H1 (cell line): ENCODE measurements around the gene AGPAT3. TPM values are rescaled to one million over a fixed set of nuclear protein-coding genes. Genes with fewer than 3 reads are reported as not detected.

ENCODE experiments used
- CTCF ChIA-PET: fragments of 300-600 bp; sonication (Branson Sonifier 250); formaldehyde crosslinking; loops from one replicate; lab custom pipeline; 2021; ENCODE audit not compliant: partially characterized antibody; lab: Charles Lee
- POLR2A ChIA-PET: fragments of 300-600 bp; sonication (Branson Sonifier 250); formaldehyde crosslinking; loops from one replicate; lab custom pipeline; 2021; ENCODE audit warnings: inconsistent platforms; ENCODE audit not compliant: partially characterized antibody; lab: Charles Lee
- DNase-seq, 2 experiments: peaks; one replicate each; pipeline versions ENCODE4 v3.0.0 to v3.0.0-alpha.2; 2010 to 2022; ENCODE audit warnings: low spot score in 2 of 2, low read depth in 1 of 2, mixed read lengths in 1 of 2
- FAIRE-seq: peaks from 2 replicates; lab custom pipeline; 2011; peaks lifted over from hg19 to GRCh38; lab: Jason Lieb, UNC
- H2AFZ ChIP-seq: 2 replicates; pipeline ENCODE4 v1.8.1; 2012; ENCODE audit warnings: low read length, inconsistent platforms
- H2AK5ac ChIP-seq: 2 replicates; pipeline ENCODE4 v1.6.1; 2013; ENCODE audit warnings: low read depth, low read length
- H2BK120ac ChIP-seq: replicated peaks from 2 replicates; pipeline ENCODE3; 2013; ENCODE audit warnings: low read depth, low read length, inconsistent platforms
- H2BK12ac ChIP-seq: 2 replicates; pipeline ENCODE4 v1.6.1; 2013; ENCODE audit warnings: low read depth, low read length
- H2BK15ac ChIP-seq: 2 replicates; pipeline ENCODE4 v1.6.1; 2013; ENCODE audit warnings: low read length
- H2BK20ac ChIP-seq: 2 replicates; pipeline ENCODE4 v1.6.1; 2013; ENCODE audit warnings: low read length
- H2BK5ac ChIP-seq: 2 replicates; pipeline ENCODE4 v1.6.1; 2013; ENCODE audit warnings: low read depth, low read length
- H3K14ac ChIP-seq: 2 replicates; pipeline ENCODE4 v1.6.1; 2013; ENCODE audit warnings: inconsistent platforms; ENCODE audit not compliant: insufficient read length
- H3K18ac ChIP-seq: 2 replicates; pipeline ENCODE4 v1.6.1; 2013; ENCODE audit warnings: low read length; ENCODE audit errors: extremely low read depth
- H3K23ac ChIP-seq: 2 replicates; pipeline ENCODE4 v1.6.1; 2013; ENCODE audit warnings: inconsistent platforms; ENCODE audit not compliant: insufficient read length
- H3K23me2 ChIP-seq: 2 replicates; pipeline ENCODE4 v1.6.1; 2013; ENCODE audit warnings: low read depth, low read length
- H3K27ac ChIP-seq: 2 replicates; pipeline ENCODE4 v1.6.1; 2011; ENCODE audit warnings: low read depth, low read length, inconsistent platforms
- H3K27me3 ChIP-seq, 4 experiments: replicated peaks in 1 of 4; 1 replicate in 1 of 4; 2 replicates in 3 of 4; pipeline versions ENCODE4 v1.6.1 to v1.8.1; 2011 to 2013; ENCODE audit warnings: low read length in 3 of 4, mild to moderate bottlenecking in 3 of 4, inconsistent platforms in 2 of 4, mixed read lengths in 2 of 4, moderate library complexity in 1 of 4; ENCODE audit not compliant: control insufficient read depth in 3 of 4, insufficient read depth in 3 of 4; ENCODE audit errors: extremely low read depth in 1 of 4
- H3K36me3 ChIP-seq, 4 experiments: 2 replicates each; pipeline versions ENCODE4 v1.6.1 to v1.8.1; 2011 to 2013; ENCODE audit warnings: mild to moderate bottlenecking in 4 of 4, low read length in 3 of 4, moderate library complexity in 2 of 4, control low read depth in 1 of 4, inconsistent platforms in 1 of 4; ENCODE audit not compliant: insufficient read depth in 4 of 4, control insufficient read depth in 2 of 4
- H3K4ac ChIP-seq: replicated peaks from 2 replicates; pipeline ENCODE3; 2013; ENCODE audit warnings: low read length, low read depth, mixed read lengths, inconsistent platforms; ENCODE audit not compliant: insufficient read length
- H3K4me1 ChIP-seq, 4 experiments: replicated peaks in 1 of 4; 1 replicate in 1 of 4; 2 replicates in 3 of 4; pipeline versions ENCODE4 v1.6.1 to v1.8.1; 2011 to 2013; ENCODE audit warnings: low read length in 3 of 4, inconsistent platforms in 2 of 4, mixed read lengths in 1 of 4; ENCODE audit not compliant: insufficient read depth in 4 of 4, control insufficient read depth in 3 of 4
- H3K4me2 ChIP-seq, 2 experiments: 2 replicates each; pipeline versions ENCODE4 v1.6.1 to v1.8.1; 2011 to 2013; ENCODE audit warnings: low read depth in 2 of 2, low read length in 2 of 2, control low read depth in 1 of 2, inconsistent platforms in 1 of 2, mild to moderate bottlenecking in 1 of 2; ENCODE audit not compliant: insufficient read depth in 1 of 2
- H3K4me3 ChIP-seq, 4 experiments: fragments of 200-600, 300-600 bp in 1 of 4; sonication (generic), shearing (Covaris generic), sonication (Bioruptor Twin) in 1 of 4; 2 replicates each; pipeline versions ENCODE4 v1.5.1 to v1.8.1; 2011 to 2016; ENCODE audit warnings: low read length in 4 of 4, low read depth in 3 of 4, control low read depth in 2 of 4, inconsistent platforms in 2 of 4, mild to moderate bottlenecking in 2 of 4, mixed read lengths in 1 of 4, moderate library complexity in 1 of 4; ENCODE audit not compliant: insufficient read depth in 2 of 4; ENCODE audit errors: extremely low read depth in 1 of 4
- H3K56ac ChIP-seq: replicated peaks from 2 replicates; pipeline ENCODE3; 2013; ENCODE audit warnings: low read depth, mild to moderate bottlenecking, mixed read lengths, low read length, inconsistent platforms; ENCODE audit not compliant: insufficient read length
- H3K79me1 ChIP-seq: 2 replicates; pipeline ENCODE4 v1.6.1; 2013; ENCODE audit warnings: low read depth, low read length, control low read depth
- H3K79me2 ChIP-seq, 2 experiments: 2 replicates each; pipeline versions ENCODE4 v1.6.1 to v1.8.1; 2012 to 2013; ENCODE audit warnings: low read length in 2 of 2, mild to moderate bottlenecking in 2 of 2, inconsistent platforms in 1 of 2; ENCODE audit not compliant: insufficient read depth in 2 of 2, control insufficient read depth in 1 of 2
- H3K9ac ChIP-seq, 4 experiments: replicated peaks in 1 of 4; 1 replicate in 1 of 4; 2 replicates in 3 of 4; pipeline versions ENCODE4 v1.6.1 to v1.8.1; 2011 to 2013; ENCODE audit warnings: low read depth in 3 of 4, low read length in 3 of 4, control low read depth in 2 of 4, mild to moderate bottlenecking in 2 of 4, moderate library complexity in 2 of 4, inconsistent platforms in 1 of 4; ENCODE audit errors: extremely low read depth in 1 of 4
- H3K9me3 ChIP-seq, 2 experiments: 2 replicates each; pipeline versions ENCODE4 v1.6.1 to v1.8.1; 2012 to 2013; ENCODE audit warnings: mild to moderate bottlenecking in 2 of 2, moderate library complexity in 2 of 2, control low read depth in 1 of 2, inconsistent platforms in 1 of 2, low read depth in 1 of 2, low read length in 1 of 2, mixed read lengths in 1 of 2; ENCODE audit not compliant: insufficient read depth in 2 of 2
- H4K20me1 ChIP-seq, 2 experiments: replicated peaks in 1 of 2; 2 replicates each; pipeline versions ENCODE3 to v1.8.1; 2011 to 2013; ENCODE audit warnings: inconsistent platforms in 2 of 2, low read length in 2 of 2, mild to moderate bottlenecking in 1 of 2; ENCODE audit not compliant: insufficient read depth in 2 of 2, control insufficient read depth in 1 of 2
- H4K5ac ChIP-seq: 2 replicates; pipeline ENCODE4 v1.6.1; 2013; ENCODE audit warnings: low read length, low read depth, mixed read lengths, inconsistent platforms; ENCODE audit not compliant: insufficient read length
- H4K8ac ChIP-seq: 2 replicates; pipeline ENCODE4 v1.8.0; 2013; ENCODE audit warnings: mild to moderate bottlenecking, moderate library complexity, low read length, inconsistent platforms; ENCODE audit not compliant: insufficient read depth; ENCODE audit errors: extremely low read depth
- H4K91ac ChIP-seq: replicated peaks from 2 replicates; pipeline ENCODE3; 2013; ENCODE audit warnings: low read length, mixed read lengths, inconsistent platforms; ENCODE audit not compliant: insufficient read length
- CHD2 ChIP-seq: IDR thresholded peaks from 2 replicates; pipeline ENCODE4 v1.6.1; 2012; ENCODE audit warnings: low read length, improper control_type of control experiment
- HDAC2 ChIP-seq, 2 experiments: fragments of 300-600 bp in 1 of 2; sonication (generic) in 1 of 2; IDR thresholded peaks; 2 replicates each; pipeline ENCODE4 v1.6.1; 2011 to 2012; ENCODE audit warnings: low read depth in 2 of 2, low read length in 2 of 2, mild to moderate bottlenecking in 2 of 2, moderate library complexity in 2 of 2, borderline replicate concordance in 1 of 2, inconsistent platforms in 1 of 2
- MAFK ChIP-seq: IDR thresholded peaks from 2 replicates; pipeline ENCODE4 v1.6.1; 2012; ENCODE audit warnings: low read depth, mild to moderate bottlenecking, improper control_type of control experiment, low read length
- RFX5 ChIP-seq: IDR thresholded peaks from 2 replicates; pipeline ENCODE4 v1.6.1; 2011; ENCODE audit warnings: low read depth, low read length, improper control_type of control experiment, borderline replicate concordance
- SUZ12 ChIP-seq: fragments of 200-600 bp; sonication (generic); IDR thresholded peaks from 2 replicates; pipeline ENCODE4 v1.6.1; 2012; ENCODE audit warnings: mild to moderate bottlenecking, inconsistent platforms, low read length, moderate library complexity, mixed read lengths
- WGBS, 2 experiments: shearing (Covaris generic) in 1 of 2; methylation state at CpG; one replicate each; pipeline versions ENCODE4 v1.1.6 to v1.1.7; 2013 to 2015; ENCODE audit warnings: low lambda C conversion rate in 2 of 2, mixed read lengths in 2 of 2, inconsistent platforms in 1 of 2, low coverage in 1 of 2, missing lambda C conversion rate in 1 of 2; ENCODE audit not compliant: insufficient replicate concordance in 2 of 2, insufficient coverage in 1 of 2, insufficient read length in 1 of 2; ENCODE audit errors: extremely low coverage in 1 of 2, missing lambda C conversion rate in 1 of 2; 5-methylcytosine and 5-hydroxymethylcytosine counted together
- polyA plus RNA-seq, 7 experiments: library from polyadenylated mRNA; depleted of rRNA in 3 of 7; stranded (reverse) in 5 of 7; unstranded in 2 of 7; fragments of >200 nt in 5 of 7; fragments of 200-250 nt in 2 of 7; gene quantifications; 1 replicate in 5 of 7; 2 replicates in 1 of 7; 4 replicates in 1 of 7; pipeline versions ENCODE4 v1.2.1 to v1.2.3, GENCODE V29; 2011 to 2013; ENCODE audit warnings: missing spikeins in 2 of 7, mixed read lengths in 2 of 7
- total RNA-seq: library from RNA; stranded (reverse); fragmentation: NEBNext Ultra II Directional; extraction: Animal tissue kit (Norgen Biotek cat#: 25700); gene quantifications from 2 replicates; pipeline ENCODE4 v1.2.1, GENCODE V29; 2021
- TF ChIP-seq, protein P1 (sequence below): IDR thresholded peaks from 2 replicates; pipeline ENCODE4 v1.6.1; 2011; ENCODE audit warnings: low read depth, mild to moderate bottlenecking, low read length; ENCODE audit not compliant: insufficient read depth

AGPAT3 gene
- total and polyA plus RNA-seq, 2 of the 8 experiments (the other 6 are each of a cell fraction or from before 2014, with no cell fraction given) = 5.8 to 7.3 TPM

DNA sequence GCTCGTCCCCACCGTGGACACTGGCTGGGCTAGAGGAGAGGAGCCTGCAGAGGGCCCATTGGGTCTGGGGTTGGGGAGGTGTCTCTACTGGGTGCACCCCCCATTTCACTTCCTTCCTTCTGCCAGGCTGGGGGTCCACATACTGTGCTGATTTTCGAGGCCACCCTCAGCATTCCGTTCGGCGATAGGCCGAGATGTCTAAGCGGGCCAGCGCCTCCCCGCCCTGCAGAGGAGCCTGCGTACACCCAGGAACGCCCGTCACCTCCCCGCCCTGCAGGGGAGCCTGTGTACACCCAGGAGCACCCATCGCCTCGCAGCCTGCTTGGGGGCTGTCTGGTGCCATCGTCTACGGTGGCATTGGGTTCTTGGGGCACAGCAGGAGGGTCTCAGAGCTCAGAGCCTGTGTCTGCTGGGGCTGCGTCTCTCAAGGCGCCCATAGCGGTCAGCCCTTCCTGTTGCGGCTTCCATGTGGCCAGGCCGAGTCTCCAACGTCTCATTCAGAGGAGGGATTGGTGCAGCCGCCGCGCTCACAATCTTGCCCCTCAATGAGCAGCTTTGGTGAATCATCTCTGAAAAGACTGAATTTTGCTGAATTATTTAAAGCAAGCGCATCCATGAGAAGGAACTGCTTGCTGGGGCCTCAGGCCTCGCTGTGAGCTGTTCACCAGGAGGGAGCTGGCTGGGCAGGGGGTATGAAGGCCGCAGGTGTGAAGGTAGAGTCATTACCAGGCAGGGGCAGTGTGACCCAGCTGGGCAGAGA lies 30.7 kb upstream of the AGPAT3 start:
- CTCF ChIA-PET = interaction anchor here (0.7 to 3.1 kb wide), 11 partner anchors 7 to 142 kb away, joined by 3 to 11 read pairs (median 4); no protein-coding TSS in a partner anchor
- no peak overlapping the region for H3K4me3 ChIP-seq
- POLR2A ChIA-PET = interaction anchor here (1.2 kb wide), 1 partner anchor 109 kb away, joined by 3 read pairs; no protein-coding TSS in a partner anchor
- H2BK5ac ChIP-seq = no peak overlapping the region
- no peak overlapping the region for H3K23ac ChIP-seq
- H4K5ac ChIP-seq = no peak overlapping the region
- H2AFZ ChIP-seq = no peak overlapping the region
- H4K20me1 ChIP-seq = no peaks in the 10 kb centered on the region
- H3K36me3 ChIP-seq = no peaks in the 10 kb centered on the region
- H3K14ac ChIP-seq = no peak overlapping the region
- no peak overlapping the region for H4K8ac ChIP-seq
- no peak overlapping the region for H3K27ac ChIP-seq
- H3K4ac ChIP-seq = no peak overlapping the region
- H2BK20ac ChIP-seq = no peak overlapping the region
- H3K18ac ChIP-seq = no peak overlapping the region
- H3K9me3 ChIP-seq = no peaks in the 10 kb centered on the region
- WGBS, 2 experiments = 90% methylated on average over 30 of the region's 30 CpGs; no CpG with 5 or more reads in 1 of the 2 experiments
- H2AK5ac ChIP-seq = no peak overlapping the region
- no peak overlapping the region for H3K4me2 ChIP-seq
- H3K56ac ChIP-seq = no peak overlapping the region
- H2BK15ac ChIP-seq = no peak overlapping the region
- no peak overlapping the region for H4K91ac ChIP-seq
- H3K23me2 ChIP-seq = no peaks in the 10 kb centered on the region
- H3K79me1 ChIP-seq = no peaks in the 10 kb centered on the region
- FAIRE-seq (no peak), DNase-seq (no peak)
- H3K79me2 ChIP-seq = no peaks in the 10 kb centered on the region
- H3K27me3 ChIP-seq = no peaks in the 10 kb centered on the region
- no peaks in the 10 kb centered on the region for H3K4me1 ChIP-seq
- no peak overlapping the region for H2BK12ac ChIP-seq
- H3K9ac ChIP-seq = no peak overlapping the region
- no peak overlapping the region for H2BK120ac ChIP-seq
- TF ChIP-seq HDAC2 (IDR thresholded peaks at IDR 0.05; ENCODE audit: borderline replicate concordance in 1 of 2, low read depth in 2 of 2, low read length in 2 of 2) (no peak), SUZ12 (no peak), CHD2 (no peak), RFX5 (no peak), MAFK (no peak)
- TF ChIP-seq, protein P1, sequence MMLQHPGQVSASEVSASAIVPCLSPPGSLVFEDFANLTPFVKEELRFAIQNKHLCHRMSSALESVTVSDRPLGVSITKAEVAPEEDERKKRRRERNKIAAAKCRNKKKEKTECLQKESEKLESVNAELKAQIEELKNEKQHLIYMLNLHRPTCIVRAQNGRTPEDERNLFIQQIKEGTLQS = no peak
